Calu3 (cell line): ENCODE measurements around the gene FA2H. TPM values are rescaled to one million over a fixed set of nuclear protein-coding genes. Genes with fewer than 3 reads are reported as not detected.

Source experiments
- BruUV-seq: library from RNA; stranded (reverse); fragments of 400-500 nt; replicated peaks from 2 replicates; lab custom pipeline; 2021; lab: Mats Ljungman, UMichigan
- CTCF ChIA-PET: fragments of 300-600 bp; sonication (Branson Sonifier 250); formaldehyde crosslinking; loops from one replicate; lab custom pipeline; 2022; ENCODE audit warnings: antibody characterized with exemption; lab: Charles Lee
- DNase-seq: peaks from one replicate; pipeline ENCODE4 v3.0.0; 2022
- H3K27ac Mint-ChIP-seq: one replicate; pipeline ENCODE4 v1.8.0; 2022; ENCODE audit warnings: mixed read lengths; ENCODE audit not compliant: unreplicated experiment
- H3K27me3 Mint-ChIP-seq: one replicate; pipeline ENCODE4 v1.8.0; 2022; ENCODE audit warnings: mixed read lengths; ENCODE audit not compliant: unreplicated experiment
- H3K36me3 Mint-ChIP-seq: one replicate; pipeline ENCODE4 v1.8.0; 2022; ENCODE audit warnings: mild to moderate bottlenecking, moderate library complexity, mixed read lengths; ENCODE audit not compliant: insufficient read depth, unreplicated experiment
- H3K4me1 Mint-ChIP-seq: one replicate; pipeline ENCODE4 v1.8.0; 2022; ENCODE audit warnings: mild to moderate bottlenecking, low read depth, mixed read lengths; ENCODE audit not compliant: unreplicated experiment
- H3K4me3 Mint-ChIP-seq: one replicate; pipeline ENCODE4 v1.8.0; 2022; ENCODE audit warnings: mild to moderate bottlenecking, low read depth, moderate library complexity, mixed read lengths; ENCODE audit not compliant: unreplicated experiment
- H3K9me3 Mint-ChIP-seq: one replicate; pipeline ENCODE4 v1.8.0; 2022; ENCODE audit warnings: low read depth, mixed read lengths; ENCODE audit not compliant: unreplicated experiment
- intact Hi-C: fragments of 100-400 bp; cut with micrococcal nuclease; formaldehyde crosslinking; loops from one replicate; pipeline ENCODE4 v1.10.0; 2022; ENCODE audit not compliant: unreplicated experiment
- total RNA-seq: library from RNA; stranded (reverse); gene quantifications from 2 replicates; pipeline ENCODE4 v1.2.3, GENCODE V29; 2022
- TF ChIP-seq, protein P1 (sequence below): fragments of 200-600 bp; IDR thresholded peaks from one replicate; pipeline ENCODE4 v1.8.0; 2022; ENCODE audit warnings: antibody characterized with exemption; ENCODE audit not compliant: unreplicated experiment

Gene FA2H
- total RNA-seq, 1 experiment from 2014 or later = 74.2 TPM

DNA sequence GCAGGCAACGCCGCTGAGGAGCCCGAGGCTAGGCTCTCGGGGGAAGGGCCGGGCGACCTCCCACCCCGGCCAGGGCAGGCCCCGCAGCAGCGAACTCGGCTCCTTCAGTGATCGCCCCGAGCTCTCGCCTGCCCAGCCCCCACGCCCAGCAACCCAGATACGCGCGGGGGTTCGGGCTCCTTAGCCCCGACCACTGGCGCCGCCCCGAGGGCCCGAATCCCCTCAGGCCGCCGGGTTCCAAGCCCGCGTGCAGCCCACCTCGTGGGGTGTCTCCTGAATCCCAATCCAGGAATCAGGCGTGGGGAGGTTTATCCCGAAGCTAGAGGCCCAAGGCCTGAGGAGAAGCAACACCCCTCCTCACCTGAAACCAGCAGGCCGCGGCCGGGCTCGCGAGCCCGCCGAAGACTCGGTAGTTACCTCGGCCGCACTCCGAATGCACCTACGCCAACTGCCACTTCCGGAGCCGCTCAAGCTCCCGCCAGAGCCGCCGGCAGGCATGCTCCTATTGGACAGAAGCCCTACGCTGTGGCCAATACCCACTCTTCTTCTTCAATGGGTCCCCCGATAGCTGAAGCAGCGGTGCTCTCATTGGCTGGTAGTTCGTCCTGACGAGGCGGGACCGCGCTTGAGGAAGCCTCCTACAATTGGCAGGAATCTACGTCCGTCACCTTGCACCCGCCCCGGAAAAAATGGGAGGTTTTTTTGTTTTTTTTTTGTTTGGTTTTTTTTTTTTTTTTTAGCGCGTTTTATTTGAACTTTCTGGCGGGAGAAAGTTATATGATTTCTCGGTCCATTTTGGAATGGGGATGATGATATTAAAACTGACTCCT lies 108.0 kb downstream of the FA2H start, which contains the start of gene RFWD3:
TSS of gene RFWD3 (minus strand) at position 453 of the 830 bp plus-strand sequence. CDS start 5,428 bp downstream, outside the sequence.
- Mint-ChIP-seq H3K4me1 (peaks cover 28% of the 10 kb centered on the region), H3K9me3 (no peaks in the 10 kb centered on the region), H3K4me3 (peak within 1 kb of the TSS; percentile 71), H3K27ac (peak within 1 kb of the TSS; percentile 97), H3K36me3 (peaks cover 62% of the 10 kb centered on the region), H3K27me3 (no peaks in the 10 kb centered on the region)
- DNase-seq = peak; percentile 97
- TF ChIP-seq, protein P1, sequence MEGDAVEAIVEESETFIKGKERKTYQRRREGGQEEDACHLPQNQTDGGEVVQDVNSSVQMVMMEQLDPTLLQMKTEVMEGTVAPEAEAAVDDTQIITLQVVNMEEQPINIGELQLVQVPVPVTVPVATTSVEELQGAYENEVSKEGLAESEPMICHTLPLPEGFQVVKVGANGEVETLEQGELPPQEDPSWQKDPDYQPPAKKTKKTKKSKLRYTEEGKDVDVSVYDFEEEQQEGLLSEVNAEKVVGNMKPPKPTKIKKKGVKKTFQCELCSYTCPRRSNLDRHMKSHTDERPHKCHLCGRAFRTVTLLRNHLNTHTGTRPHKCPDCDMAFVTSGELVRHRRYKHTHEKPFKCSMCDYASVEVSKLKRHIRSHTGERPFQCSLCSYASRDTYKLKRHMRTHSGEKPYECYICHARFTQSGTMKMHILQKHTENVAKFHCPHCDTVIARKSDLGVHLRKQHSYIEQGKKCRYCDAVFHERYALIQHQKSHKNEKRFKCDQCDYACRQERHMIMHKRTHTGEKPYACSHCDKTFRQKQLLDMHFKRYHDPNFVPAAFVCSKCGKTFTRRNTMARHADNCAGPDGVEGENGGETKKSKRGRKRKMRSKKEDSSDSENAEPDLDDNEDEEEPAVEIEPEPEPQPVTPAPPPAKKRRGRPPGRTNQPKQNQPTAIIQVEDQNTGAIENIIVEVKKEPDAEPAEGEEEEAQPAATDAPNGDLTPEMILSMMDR = no peak
- TSS peak; percentile 25 for BruUV-seq
- intact Hi-C loops = no loop called here
- CTCF ChIA-PET = interaction anchor here (0.6 to 2.0 kb wide), 6 partner anchors 12 to 196 kb away, joined by 3 to 9 read pairs (median 4); partner anchors contain the start of gene MLKL

DNA sequence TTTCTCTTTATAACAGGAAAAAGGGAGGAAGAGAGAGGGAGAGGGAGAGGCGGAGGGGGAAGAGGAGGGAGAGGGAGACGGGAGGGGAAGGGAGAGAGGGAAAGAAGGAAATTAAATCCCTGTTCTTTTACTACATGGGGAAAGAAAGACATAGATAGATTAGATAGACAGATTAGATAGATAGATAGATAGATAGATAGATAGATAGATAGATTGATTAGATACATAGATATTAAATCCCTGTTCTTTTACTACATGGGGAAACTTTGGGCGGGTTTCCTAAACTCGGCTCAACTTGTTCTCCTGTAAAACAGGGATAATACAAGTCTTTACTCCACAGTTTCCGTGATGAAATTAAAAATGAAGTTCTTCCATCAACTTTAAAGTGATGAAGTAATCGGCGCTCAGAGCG lies 108.6 kb downstream of the FA2H start:
- H3K4me1 Mint-ChIP-seq = peaks cover 33% of the 10 kb centered on the region
- peak overlapping the region; percentile 97 for H3K27ac Mint-ChIP-seq
- no peaks in the 10 kb centered on the region for H3K9me3 Mint-ChIP-seq
- H3K27me3 Mint-ChIP-seq = no peaks in the 10 kb centered on the region
- H3K36me3 Mint-ChIP-seq = peaks cover 64% of the 10 kb centered on the region
- BruUV-seq = no TSS peak
- H3K4me3 Mint-ChIP-seq = peak overlapping the region; percentile 71
- DNase-seq = no peak
- intact Hi-C loops = no loop called here
- TF ChIP-seq, protein P1 = no peak
- CTCF ChIA-PET = interaction anchor here (2.0 kb wide), 1 partner anchor 197 kb away, joined by 9 read pairs; no protein-coding TSS in a partner anchor

Other genes with a start within 250 kb of the FA2H start
- 130 and 139 TPM in 2 replicates for gene GLG1, start 167.7 kb downstream of the FA2H start, total RNA-seq
- 107 and 109 TPM in 2 replicates for gene RFWD3, start 107.9 kb downstream of the FA2H start, total RNA-seq
- gene MLKL, start 74.0 kb downstream of the FA2H start, total RNA-seq = 38.8 and 46.1 TPM in 2 replicates
- gene WDR59, start 210.3 kb upstream of the FA2H start, total RNA-seq = 95.4 and 97.3 TPM in 2 replicates
- gene ZNRF1, start 224.2 kb upstream of the FA2H start, total RNA-seq = 27.1 and 27.5 TPM in 2 replicates